ENCODE measurements around the gene ANO1.

The ANO1 gene

DNA sequence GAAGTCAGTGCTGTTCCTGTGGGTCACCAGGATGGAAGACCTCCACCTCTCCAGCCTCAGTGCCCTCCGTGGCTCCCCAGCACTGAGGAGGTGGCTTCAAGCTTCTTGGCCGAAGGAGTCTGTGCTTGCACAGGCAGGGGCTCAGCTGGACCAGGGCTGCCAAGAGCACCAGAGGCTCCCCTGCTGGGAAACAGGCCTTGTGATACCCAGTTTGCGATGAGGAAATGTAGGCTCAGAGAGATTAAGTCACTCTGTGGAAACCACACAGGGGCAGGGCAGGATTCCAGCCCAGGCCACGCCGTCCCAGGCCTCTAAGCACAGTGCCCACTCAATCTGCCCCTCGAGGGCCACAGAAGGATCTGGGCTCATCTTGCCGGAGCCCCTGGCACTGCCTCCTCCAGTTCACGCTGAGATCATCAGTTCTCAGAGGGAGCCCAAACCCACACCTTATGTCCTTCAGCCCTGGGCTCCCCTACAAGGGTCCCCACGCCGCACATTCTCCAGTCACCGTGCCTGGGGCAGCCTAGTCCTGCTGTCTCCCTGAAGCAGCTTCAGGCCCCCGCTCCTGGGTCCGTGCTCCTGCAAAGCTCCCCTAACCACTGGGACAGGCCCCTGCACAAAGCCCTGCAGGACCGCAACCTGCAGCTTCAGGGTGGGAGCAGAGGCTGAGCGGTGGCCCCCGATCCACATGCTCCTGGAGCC lies 21.6 kb downstream of the ANO1 start:
- no peak for DNase-seq

DNA sequence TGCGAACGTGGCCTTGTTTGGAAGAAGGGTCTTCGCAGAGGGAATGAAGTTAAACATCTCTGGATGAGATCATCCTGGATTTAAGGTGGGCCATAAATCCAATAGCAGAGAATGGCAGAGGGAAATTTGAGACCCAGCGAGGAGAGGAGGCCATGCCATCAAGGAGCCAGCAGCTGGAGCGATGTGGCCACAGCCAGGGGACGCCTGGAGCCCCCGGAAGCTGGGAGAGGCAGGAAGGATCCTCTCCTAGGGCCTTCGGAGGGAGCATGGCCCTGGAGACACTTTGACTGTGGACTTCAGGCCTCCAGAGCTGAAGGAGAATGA lies 22.1 kb downstream of the ANO1 start:
- DNase-seq: no peak

DNA sequence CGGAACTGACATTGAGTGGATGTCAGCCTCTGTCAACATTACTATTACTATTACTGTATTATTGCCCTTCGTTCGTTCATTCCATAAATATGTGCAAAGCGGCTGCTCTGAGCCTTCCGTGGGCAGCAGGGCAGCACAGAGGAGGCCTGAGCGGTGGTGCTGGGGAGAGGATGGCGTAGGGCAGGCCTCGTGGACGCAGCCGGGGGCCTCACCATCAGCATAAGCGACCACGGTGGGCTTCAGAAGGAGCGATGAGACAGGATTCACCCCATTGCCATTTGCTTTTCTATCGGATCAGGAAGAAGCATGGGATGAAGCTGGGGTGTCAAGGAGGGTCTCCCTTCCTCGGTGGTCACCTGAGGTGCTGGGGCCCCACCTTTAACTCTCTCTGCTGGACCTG lies 22.7 kb downstream of the ANO1 start:
- no peak for DNase-seq

DNA sequence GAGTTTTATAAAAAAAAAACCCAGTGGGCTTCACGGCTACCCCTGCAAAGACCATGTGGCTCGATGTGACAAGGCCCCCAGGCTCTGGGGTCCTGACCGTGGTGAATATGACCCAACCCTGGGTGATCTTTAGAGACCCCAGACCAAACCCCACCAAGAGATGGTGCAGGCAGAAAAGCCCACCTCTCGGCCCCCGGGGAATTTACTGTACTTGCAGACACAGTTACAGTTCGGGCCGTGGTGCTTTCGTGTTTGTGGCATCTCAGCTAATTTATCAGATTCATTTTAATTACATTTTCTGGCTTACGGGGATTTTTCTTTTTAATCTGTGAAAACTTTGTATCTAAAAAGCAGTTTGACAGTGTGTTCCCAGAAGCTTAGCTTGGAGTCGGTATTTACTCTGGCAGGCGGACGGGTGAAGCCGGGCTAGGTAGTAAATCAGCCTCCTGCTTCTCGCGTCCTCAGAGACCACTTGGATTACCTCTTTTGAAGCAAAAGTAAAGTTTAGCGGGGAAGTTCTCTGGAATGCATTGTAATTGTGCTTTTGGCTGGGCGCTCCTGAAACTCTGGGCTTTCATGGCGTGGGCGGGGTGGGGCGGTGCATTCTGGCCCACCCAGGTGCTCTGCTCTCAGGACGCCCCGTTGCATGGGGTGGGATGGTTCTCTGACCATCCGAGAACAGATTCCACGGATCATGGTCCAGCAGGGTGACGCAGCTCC lies 25.3 kb downstream of the ANO1 start:
- DNase-seq: no peak

DNA sequence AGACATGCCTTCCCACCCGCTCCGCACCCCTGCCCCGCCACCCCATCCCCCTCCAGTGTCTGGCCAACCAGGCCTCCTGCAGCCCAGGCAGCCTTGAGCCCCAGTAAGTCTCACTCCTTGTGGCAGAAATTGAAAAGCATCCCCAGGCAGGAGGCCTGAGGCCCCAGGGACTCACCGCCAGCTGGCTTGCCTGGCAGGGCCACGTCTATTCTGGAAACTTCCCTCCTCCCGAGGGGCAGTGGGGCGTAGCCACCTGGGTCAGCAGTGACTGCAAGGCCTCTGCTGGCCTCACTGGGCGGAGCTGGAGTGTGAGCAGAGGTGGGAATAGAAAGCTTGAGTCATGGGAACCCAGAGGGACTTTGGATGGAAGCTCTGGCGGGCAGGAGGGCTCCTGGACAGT lies 26.3 kb downstream of the ANO1 start:
- no peak for DNase-seq

DNA sequence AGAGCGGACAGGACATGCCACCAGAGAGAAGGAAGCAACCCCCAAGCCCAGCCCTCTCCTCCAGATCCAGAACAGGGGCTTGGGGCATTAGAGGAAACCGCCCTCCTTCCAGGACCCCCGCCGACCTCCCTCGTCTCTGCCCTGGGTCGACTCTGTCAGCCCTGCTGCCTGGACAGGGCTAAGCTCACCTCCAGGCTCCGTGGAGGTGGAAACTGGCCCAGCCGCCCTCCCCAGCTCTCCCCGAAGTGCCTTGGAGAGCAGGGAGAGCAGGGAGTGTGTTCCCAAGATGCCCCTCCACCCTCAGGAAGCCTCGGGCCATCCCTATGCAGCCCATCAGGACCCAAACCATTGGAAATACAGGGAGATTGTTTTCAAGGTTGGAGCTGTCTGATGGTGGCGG lies 26.8 kb downstream of the ANO1 start:
- no peak for DNase-seq

DNA sequence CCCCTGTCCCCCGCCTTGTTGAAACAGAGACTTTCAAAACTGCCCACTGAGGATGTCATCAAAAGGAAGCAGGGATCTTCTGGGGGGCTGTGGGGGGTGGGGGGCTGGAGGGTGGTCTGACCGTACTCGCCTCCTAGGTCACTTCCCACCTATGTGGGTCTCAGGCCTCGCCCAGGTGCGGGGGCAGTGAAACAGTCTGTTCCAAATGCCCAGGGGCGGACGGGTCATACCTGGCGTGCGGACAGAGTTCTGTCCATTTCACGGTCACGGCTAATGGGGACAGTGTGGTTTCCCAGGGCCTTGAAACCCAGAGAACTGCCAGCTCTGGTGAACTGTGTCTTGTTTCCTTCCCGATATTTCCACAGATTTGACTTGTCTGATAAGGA lies 27.2 kb downstream of the ANO1 start:
- no peak for DNase-seq

DNA sequence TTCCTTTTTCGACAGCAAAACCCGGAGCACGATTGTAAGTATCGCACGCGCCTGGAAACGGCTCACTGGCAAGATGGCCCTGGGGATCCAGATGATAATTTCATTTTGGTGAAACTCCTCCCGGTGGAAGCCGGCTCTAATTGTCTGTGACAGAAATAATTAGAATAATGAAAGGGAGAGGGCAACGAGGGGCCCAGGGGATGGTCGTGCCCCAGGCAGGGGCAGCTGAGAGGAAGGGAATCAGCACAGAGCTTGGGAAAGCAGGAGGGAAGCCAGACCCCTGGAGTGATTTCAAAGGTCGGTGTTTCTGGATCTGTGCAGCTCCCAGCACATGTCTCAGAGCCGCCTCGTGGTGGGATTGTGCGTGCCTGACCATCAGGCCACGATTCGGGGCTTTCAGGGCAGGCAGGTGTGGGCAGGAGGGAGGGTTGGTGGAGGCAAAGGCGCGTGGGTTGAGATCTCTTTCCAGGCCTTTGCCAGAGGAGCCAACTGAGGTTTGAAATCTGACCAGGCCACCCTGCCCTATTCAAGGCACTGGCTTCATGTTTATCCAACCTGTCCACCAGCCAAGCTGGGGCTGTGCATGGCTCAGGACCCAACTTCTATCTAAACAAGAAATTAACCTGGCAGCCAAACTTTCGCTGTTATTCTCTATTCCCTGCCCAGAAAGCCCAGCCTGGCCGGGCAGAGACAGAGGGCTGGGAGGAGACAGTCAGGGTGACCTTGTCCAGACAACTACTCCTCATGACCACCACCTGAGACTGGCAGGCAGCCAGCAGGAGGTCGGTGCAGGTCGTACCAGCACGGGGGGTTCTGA lies 27.8 kb downstream of the ANO1 start:
- no peak for DNase-seq

DNA sequence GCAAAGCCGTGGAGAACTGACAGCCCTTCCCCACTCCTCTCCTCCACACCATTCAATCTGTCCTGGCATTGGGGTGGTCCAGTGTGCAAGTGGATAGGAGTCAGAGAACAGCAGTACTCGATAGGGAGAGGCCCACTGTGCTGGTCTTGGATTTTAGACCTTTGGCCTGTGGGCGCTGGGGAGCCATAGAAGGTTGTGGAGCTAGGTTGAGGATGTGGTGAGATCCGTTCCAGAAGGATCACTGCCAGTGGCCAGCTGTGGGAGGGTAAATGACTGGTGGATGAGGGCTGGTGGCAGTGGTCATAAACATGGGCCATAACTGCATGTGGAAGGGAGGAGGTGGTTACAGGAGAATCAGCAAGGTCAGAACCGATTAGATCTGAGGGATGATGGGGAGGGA lies 28.6 kb downstream of the ANO1 start:
- DNase-seq: no peak

DNA sequence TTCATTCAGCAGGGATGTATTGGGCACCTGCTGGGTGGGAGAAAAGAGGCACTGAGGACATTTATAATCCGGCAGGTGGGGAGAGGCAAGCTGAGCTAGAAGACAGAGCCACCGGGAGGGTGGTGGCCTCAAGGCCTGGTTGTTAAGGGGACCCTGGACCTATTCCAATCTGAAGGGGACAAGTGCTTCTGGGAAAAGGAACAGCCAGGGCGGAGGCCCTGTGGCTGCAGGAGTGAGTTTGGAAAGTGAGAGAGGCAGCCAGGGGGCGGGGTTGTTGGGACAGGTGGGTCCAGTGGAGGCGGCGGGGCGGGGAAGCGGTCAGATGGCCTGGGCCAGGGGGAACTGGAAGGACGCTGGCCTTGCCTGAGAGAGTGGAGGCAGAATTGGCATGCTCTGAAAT lies 29.1 kb downstream of the ANO1 start:
- no peak for DNase-seq

DNA sequence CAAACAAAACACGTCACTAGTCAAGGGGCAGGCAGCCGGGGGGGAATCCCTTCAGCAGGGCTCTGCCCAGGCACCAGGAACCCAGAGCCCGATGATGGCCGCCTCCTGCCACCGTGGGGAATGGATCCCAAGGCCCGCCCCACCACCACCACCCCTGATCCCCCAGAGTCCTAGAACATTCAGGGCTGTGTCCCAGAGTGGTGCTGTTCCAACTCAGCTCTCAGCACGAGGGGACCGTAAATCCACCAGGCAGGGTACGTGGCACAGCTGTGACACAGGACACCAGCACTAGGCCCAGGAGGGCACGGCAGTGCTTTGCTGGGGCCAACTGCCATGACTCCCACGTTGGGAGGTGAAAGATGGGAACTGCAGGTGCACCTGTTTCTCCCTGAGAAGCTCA lies 29.6 kb downstream of the ANO1 start:
- DNase-seq: no peak

DNA sequence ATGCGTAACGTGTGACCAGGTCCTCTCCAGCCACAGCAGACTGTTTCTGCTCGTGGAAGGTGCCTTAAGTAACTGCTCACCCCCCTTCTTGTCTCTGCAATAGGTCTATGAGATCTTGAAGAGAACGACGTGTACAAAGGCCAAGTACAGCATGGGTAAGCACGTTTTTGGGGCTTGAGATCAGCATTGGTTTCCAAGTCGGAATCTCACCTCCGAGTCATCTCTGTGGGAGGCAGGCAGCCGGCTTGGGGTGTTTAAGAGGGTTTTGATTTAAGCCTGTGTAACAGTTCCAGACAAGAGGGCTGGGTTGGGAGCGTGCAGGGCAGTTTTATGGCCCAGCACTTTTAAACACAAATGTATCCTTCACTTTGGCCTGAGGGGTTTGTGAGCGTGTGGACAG lies 30.1 kb downstream of the ANO1 start:
- no peak for DNase-seq

DNA sequence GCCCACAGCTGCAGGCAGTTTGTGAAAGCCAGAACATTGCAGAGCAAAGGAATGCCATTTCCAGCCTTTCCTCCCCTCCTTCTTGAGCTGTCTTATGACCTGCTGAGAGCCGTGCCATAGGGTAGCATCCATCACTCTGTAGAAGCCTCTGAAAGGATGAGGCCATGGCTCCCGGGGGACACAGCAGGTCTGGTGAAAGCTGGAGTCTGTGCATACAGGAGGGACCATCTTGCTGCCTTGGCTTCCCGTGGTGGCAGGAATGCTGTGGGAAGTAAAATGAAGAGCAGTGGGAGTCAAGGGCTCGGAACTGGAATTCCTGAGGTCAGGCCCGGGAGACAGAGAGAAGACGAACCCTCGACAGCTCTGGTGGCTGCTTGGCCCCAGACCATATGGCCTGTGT lies 30.9 kb downstream of the ANO1 start:
- no peak for DNase-seq

DNA sequence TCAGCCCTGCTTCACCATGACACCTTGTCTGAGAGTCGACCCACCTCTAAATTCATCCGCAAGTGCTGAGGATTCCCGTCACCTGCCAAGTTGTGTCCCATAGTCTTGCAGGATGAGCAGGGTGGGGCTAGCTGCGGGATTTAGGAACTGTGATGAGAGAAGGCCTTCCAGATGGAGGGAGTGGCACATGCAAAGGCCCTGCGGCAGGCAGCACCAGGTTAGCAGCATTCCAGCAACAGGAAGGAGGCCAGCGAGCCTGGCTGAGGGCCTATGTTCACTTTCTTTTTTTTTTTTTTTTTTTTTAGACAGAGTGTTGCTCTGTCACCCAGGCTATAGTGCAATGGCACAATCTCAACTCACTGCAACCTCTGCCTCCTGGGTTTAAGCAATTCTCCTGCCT lies 31.8 kb downstream of the ANO1 start:
- no peak for DNase-seq

DNA sequence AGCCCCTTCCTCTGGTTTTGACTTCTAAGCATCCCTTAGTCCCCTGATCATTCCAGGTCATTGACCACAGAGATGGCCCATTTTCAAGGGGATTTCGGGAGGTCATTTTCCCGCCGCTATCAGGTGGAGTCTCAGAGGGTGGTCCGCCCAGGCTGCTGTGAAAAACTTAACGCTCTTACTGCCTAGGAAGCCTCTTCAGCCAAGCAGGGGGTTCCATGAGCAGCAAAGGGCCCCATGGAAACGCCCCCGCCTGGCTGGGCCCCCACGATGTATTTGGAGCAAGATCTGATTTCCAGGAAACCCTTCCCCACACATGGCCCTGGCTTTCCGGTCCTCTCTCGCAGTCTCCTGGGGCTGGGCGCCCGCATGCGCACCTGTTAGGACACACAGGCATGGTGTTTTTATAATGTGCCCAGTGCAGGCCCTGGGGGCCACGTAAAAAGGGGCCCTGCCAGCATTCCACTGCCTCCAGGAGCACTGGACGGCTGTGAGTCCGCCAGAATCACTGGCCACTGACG lies 32.5 kb downstream of the ANO1 start:
- no peak for DNase-seq

DNA sequence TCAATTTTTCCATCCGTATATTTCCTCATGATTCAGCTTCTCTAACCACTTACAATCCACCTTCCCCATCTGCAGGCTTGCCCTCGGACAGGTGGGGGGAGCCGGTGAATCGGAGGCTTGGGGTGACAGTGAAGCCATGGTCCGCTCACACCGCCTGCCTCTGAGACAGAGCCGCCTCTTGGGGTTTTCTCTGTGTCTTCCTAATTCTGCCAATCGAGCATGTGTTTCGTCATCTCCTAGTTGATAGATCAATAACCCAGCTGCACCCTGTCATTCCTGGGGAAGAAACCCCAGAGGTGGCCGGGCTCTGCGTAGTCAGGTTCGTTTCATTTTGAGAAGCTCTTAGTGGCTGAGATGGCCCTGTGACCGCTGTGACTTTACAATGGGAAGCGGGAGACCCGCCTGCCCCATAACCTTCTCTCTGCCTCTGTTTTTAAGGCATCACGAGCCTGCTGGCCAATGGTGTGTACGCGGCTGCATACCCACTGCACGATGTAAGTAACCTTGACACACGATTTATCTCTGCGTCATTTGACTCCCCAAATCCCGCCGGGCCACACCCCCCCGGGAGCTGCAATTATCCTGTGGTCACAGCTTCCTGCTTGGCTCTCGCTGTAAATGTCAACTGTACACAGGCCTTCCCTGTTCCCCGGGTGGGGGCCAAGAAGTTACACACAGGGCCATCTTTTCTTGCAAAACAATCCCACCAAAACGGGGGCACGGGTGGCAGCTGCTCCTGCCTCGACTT lies 33.3 kb downstream of the ANO1 start:
- DNase-seq: no peak

DNA sequence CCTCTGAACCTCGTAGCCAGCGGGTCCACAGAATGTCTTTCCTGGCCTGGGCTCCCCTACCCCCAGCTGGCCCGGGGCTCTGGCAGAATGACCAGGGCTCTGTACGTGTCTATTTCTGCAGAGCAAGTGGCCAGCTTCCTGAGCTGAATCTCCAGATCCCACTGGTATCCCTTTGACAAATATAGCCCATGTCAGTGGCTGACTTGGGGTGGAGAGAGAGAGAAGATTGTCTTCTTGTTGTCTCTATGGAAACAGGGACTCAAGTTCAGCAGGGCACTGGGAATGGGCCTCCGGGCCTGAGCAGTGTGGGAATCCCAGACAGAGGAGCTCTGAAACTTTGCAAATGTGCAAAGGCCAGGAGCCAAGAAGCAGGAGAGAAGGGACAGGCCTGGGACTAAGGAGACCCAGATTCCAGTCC lies 33.9 kb downstream of the ANO1 start:
- DNase-seq: no peak

DNA sequence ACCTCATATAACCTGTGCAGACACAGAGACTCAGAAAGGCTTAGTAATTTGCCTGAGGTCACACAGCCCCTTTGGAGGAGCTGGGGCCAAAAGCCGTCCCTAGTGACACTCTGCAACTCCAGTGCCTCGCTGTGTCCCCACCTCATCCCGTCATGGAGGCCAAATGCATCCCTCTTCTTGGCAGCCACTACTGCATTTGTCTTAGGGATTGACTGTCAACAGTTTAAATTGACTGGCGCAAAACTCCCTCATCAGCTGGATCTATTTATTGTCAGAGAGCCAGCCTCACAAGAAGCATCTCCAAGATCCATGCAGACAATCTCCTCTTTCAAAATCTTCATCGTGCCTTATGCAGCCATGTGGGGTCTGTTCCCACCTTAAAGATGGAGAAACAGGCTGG lies 35.7 kb downstream of the ANO1 start:
- no peak for DNase-seq

DNA sequence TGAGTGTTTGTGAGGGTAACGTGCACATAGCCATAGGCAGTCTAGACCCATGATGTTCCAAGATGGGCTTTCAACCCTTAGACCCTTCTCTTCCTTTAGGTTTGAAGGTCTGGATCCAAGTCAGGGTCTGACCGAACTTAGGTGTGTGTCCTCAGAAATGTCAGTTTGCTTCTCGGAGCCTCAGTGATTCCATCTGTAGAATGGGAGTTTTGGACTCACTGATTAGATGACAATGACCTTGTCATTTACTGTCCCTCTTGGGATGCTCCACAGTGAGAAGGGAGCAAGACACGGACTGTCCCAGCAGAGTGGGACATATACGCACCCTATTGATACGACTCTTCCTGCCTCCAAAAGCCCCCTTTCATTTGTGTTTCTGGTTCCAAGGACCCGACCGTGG lies 37.7 kb downstream of the ANO1 start:
- no peak for DNase-seq

DNA sequence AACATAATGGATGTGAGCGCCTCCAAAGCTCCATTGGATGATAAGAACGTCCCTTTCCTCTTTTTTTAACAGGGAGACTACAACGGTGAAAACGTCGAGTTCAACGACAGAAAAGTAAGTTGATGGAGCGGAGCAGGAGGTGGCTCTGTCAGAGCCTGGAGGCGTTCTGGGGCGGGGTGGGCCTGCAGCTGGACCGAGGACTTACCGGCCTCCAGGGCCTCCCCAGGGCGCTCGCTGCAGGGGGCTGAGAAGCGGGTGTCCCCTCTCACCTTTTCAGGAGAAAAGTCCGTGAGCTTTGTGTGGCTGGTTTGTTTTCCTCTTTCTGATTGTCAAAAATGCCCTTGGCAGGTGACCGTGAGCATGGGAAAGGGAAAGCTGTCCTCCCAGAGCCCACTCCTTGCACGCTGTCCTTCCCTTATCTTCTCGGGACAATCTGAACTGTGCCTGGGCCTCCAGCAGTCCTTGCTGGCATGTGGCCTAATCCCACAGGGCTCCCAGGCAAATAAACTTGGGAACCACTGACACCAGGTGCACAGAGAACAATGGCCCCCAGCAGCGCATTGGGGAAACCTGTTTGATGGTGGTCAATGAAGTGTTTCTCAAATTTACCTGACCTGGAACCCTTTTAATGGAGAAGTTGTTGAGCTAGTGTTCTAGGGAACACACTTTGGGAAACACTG lies 38.4 kb downstream of the ANO1 start:
- DNase-seq: no peak

DNA sequence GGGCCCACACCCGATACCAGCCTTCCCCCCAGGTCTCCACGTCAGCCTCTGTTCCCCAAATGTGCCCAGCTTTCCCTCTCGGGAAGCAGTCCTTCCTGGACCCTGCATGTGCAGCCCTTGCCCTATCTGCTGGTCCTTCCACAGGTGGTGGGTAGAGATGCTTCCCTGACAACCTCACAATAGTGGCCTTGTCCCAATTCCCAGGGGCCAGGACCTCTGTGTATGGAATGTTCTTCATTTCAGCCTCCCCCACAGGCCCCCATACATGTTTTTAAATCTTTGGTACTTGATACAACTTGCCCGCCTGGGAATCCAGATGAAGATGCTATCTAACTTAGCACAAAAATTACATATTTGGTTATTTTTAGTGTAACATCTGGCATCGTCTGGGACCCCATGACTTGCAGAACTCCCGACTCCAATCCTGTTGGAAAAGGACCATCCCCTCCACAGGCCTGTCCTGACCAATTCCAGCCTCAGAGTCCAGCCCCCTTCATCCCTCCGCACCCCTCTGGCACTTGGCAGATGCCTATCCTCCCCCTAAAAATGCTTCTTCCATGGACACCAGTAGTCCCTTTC lies 39.5 kb downstream of the ANO1 start:
- no peak for DNase-seq

DNA sequence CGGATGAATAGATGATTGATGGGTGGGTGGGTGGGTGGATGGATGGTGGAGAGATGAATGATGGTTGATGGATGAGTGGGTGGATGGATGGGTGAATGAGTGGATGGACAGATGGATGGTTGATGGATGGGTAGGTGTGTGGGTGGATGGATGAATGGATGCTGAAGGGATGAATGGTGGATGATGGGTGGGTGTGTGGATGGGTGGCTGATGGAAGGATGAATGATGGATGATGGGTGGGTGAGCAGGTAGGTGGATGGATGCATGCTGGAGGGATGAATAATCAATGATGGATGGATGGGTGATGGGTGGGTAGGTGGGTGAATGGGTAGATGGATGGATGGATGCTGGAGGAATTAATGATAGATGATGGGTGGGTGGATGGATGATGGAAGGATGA lies 40.5 kb downstream of the ANO1 start:
- DNase-seq: no peak

Measured in NCI-H446 treated with DMSO at 0.1 percent for 48 hours (cell line).